DND-41 (cell line): ENCODE data around the gene TSPAN9.

Source experiments
- ATAC-seq: fragments of 200-7000 bp; cut with Tn5 transposase; 3 replicates; pipeline ENCODE4 v1.9.1; 2021; ENCODE audit warnings: low read depth; ENCODE audit not compliant: insufficient read depth
- DNase-seq: peaks from one replicate; pipeline ENCODE4 v3.0.0-alpha.2; 2020
- H2AFZ ChIP-seq: 2 replicates; pipeline ENCODE4 v1.6.0; 2012; ENCODE audit warnings: low read depth, low read length
- H3K27ac ChIP-seq: 2 replicates; pipeline ENCODE4 v1.5.1; 2012; ENCODE audit warnings: low read length, inconsistent platforms
- H3K27me3 ChIP-seq: fragments of 200-600 bp; sonication (generic); 2 replicates; pipeline ENCODE4 v1.6.0; 2012; ENCODE audit warnings: low read length, mild to moderate bottlenecking, inconsistent platforms; ENCODE audit not compliant: insufficient read depth, poor library complexity
- H3K36me3 ChIP-seq: 2 replicates; pipeline ENCODE4 v1.5.1; 2012; ENCODE audit warnings: low read length, inconsistent platforms; ENCODE audit not compliant: insufficient read depth
- H3K4me1 ChIP-seq: 2 replicates; pipeline ENCODE4 v1.5.1; 2012; ENCODE audit warnings: mild to moderate bottlenecking, low read length; ENCODE audit not compliant: insufficient read depth
- H3K4me2 ChIP-seq: 2 replicates; pipeline ENCODE4 v1.6.0; 2012; ENCODE audit warnings: mild to moderate bottlenecking, moderate library complexity, low read length, inconsistent platforms; ENCODE audit not compliant: insufficient read depth
- H3K4me3 ChIP-seq, 2 experiments: fragments of 200-600 bp in 1 of 2; shearing (Covaris generic) in 1 of 2; 2 replicates each; pipeline ENCODE4 v1.5.1; 2012 to 2016; ENCODE audit warnings: inconsistent platforms in 2 of 2, low read length in 2 of 2, mild to moderate bottlenecking in 2 of 2, low read depth in 1 of 2, moderate library complexity in 1 of 2
- H3K79me2 ChIP-seq: 2 replicates; pipeline ENCODE4 v1.6.0; 2012; ENCODE audit warnings: low read length, inconsistent platforms; ENCODE audit not compliant: insufficient read depth
- H3K9ac ChIP-seq: 2 replicates; pipeline ENCODE4 v1.6.0; 2012; ENCODE audit warnings: low read depth, mild to moderate bottlenecking, inconsistent platforms, low read length, moderate library complexity
- H3K9me3 ChIP-seq: 2 replicates; pipeline ENCODE4 v1.5.1; 2012; ENCODE audit warnings: low read length, moderate library complexity, mild to moderate bottlenecking, inconsistent platforms; ENCODE audit not compliant: insufficient read depth, severe bottlenecking
- H4K20me1 ChIP-seq: 2 replicates; pipeline ENCODE4 v1.6.0; 2012; ENCODE audit warnings: low read length; ENCODE audit not compliant: insufficient read depth
- CTCF ChIP-seq: IDR thresholded peaks from 2 replicates; pipeline ENCODE4 v1.5.1; 2012; ENCODE audit warnings: borderline replicate concordance, low read length, moderate library complexity, mild to moderate bottlenecking; ENCODE audit not compliant: poor library complexity, severe bottlenecking; ENCODE audit errors: extremely low read depth
- EZH2 ChIP-seq: IDR thresholded peaks from 3 replicates; pipeline ENCODE4 v1.6.1; 2012; ENCODE audit warnings: borderline replicate concordance, low read depth, mild to moderate bottlenecking, moderate library complexity, low read length, inconsistent platforms; ENCODE audit not compliant: severe bottlenecking

The TSPAN9 gene

GRCh38 chr12:3076730-3077571 lies at the start of gene TSPAN9:
TSPAN9 (plus strand) TSS chr12:3077379; CDS start chr12:3201194, 123,815 bp downstream.
- peak within 1 kb of the TSS; percentile 64 for H2AFZ ChIP-seq
- H3K36me3 ChIP-seq: no peaks in the 10 kb centered on the region
- H3K27ac ChIP-seq: no peak within 1 kb of the TSS
- peak within 1 kb of the TSS; percentile 96 for H3K4me2 ChIP-seq
- H3K79me2 ChIP-seq: no peaks in the 10 kb centered on the region
- DNase-seq: peak; percentile 55
- H3K9ac ChIP-seq: peak within 1 kb of the TSS; percentile 44
- ATAC-seq: peak; percentile 77
- H3K4me3 ChIP-seq: peak within 1 kb of the TSS; percentile 20 to 58; a peak in 3 of 4 replicates
- H3K9me3 ChIP-seq: no peaks in the 10 kb centered on the region
- H3K27me3 ChIP-seq: peaks cover 14% of the 10 kb centered on the region
- 0 out of 2 replicates have a peak, but pooled peaks cover 12% of the 10 kb centered on the region for H4K20me1 ChIP-seq
- H3K4me1 ChIP-seq: peaks cover 15% of the 10 kb centered on the region
- TF ChIP-seq CTCF (no peak), EZH2 (peak; percentile 66)

- TF ChIP-seq CTCF: no peak
- no peak for TF ChIP-seq EZH2
- no peak overlapping the region for H3K9ac ChIP-seq
- no peaks in the 10 kb centered on the region for H3K36me3 ChIP-seq
- no peaks in the 10 kb centered on the region for H3K9me3 ChIP-seq
- H4K20me1 ChIP-seq: no peaks in the 10 kb centered on the region
- H3K4me2 ChIP-seq: no peak overlapping the region
- no peak for ATAC-seq
- H3K4me3 ChIP-seq: no peak overlapping the region
- H3K4me1 ChIP-seq: no peaks in the 10 kb centered on the region
- H3K27me3 ChIP-seq: peaks cover 18% of the 10 kb centered on the region
- no peaks in the 10 kb centered on the region for H3K79me2 ChIP-seq
- DNase-seq: no peak
- no peak overlapping the region for H2AFZ ChIP-seq
- no peak overlapping the region for H3K27ac ChIP-seq
Measured at GRCh38 chr12:3028108-3028507, 49.1 kb upstream of the TSPAN9 start.

GRCh38 chr12:3030821-3031429 lies 46.3 kb upstream of the TSPAN9 start:
- no peak overlapping the region for H2AFZ ChIP-seq
- no peaks in the 10 kb centered on the region for H3K9me3 ChIP-seq
- TF ChIP-seq EZH2: no peak
- no peak for TF ChIP-seq CTCF
- DNase-seq: no peak
- H4K20me1 ChIP-seq: no peaks in the 10 kb centered on the region
- H3K4me3 ChIP-seq: no peak overlapping the region
- peaks cover 17% of the 10 kb centered on the region for H3K27me3 ChIP-seq
- no peak overlapping the region for H3K9ac ChIP-seq
- no peaks in the 10 kb centered on the region for H3K4me1 ChIP-seq
- H3K36me3 ChIP-seq: no peaks in the 10 kb centered on the region
- H3K4me2 ChIP-seq: no peak overlapping the region
- no peak for ATAC-seq
- no peaks in the 10 kb centered on the region for H3K79me2 ChIP-seq
- no peak overlapping the region for H3K27ac ChIP-seq
